Measurements from ENCODE around the gene CFAP119.

DNA sequence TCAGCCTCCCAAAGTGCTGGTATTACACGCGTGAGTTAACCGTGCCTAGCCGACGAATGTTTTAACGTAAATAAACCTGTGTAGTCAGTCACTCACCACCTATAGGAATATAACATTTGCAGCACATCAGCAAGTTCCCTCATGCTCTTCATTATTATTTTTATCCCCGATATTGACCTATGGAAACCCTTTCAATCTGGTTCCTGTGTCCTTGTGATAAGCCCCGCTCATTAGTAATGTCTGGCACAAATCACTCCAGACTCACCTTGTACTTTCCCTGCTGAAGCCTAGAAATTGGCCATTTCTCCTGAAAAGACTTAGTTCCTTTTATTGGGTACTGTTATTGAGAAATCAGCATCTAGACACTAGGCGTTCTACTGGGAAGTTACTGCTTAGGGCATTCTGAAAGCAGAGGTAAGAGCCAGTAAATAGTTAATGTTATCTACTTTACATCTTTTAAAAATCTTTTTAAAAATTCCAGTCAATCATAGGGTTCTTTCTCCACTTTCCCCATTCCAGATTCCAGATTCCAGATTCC is 15.2 kb downstream of the CFAP119 start:
- TF ChIP-seq EZH2 (IDR thresholded peaks at IDR 0.05; ENCODE audit: borderline replicate concordance, low read depth, low read length, severe bottlenecking) (no peak), POLR2A (IDR thresholded peaks at IDR 0.05; ENCODE audit: low read depth, low read length) (no peak), POLR2AphosphoS5 (IDR thresholded peaks at IDR 0.05; ENCODE audit: insufficient read depth, low read depth, low read length) (no peak), GATA2 (IDR thresholded peaks at IDR 0.05; ENCODE audit: insufficient read depth, insufficient read length, low read depth, low read length) (no peak)
- TF ChIP-seq, protein P1, sequence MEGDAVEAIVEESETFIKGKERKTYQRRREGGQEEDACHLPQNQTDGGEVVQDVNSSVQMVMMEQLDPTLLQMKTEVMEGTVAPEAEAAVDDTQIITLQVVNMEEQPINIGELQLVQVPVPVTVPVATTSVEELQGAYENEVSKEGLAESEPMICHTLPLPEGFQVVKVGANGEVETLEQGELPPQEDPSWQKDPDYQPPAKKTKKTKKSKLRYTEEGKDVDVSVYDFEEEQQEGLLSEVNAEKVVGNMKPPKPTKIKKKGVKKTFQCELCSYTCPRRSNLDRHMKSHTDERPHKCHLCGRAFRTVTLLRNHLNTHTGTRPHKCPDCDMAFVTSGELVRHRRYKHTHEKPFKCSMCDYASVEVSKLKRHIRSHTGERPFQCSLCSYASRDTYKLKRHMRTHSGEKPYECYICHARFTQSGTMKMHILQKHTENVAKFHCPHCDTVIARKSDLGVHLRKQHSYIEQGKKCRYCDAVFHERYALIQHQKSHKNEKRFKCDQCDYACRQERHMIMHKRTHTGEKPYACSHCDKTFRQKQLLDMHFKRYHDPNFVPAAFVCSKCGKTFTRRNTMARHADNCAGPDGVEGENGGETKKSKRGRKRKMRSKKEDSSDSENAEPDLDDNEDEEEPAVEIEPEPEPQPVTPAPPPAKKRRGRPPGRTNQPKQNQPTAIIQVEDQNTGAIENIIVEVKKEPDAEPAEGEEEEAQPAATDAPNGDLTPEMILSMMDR (IDR thresholded peaks at IDR 0.05; ENCODE audit: extremely low read depth in 1 of 2, insufficient read depth in 1 of 2, low read depth in 1 of 2, low read length in 2 of 2) = no peak
- TF ChIP-seq, protein P2, sequence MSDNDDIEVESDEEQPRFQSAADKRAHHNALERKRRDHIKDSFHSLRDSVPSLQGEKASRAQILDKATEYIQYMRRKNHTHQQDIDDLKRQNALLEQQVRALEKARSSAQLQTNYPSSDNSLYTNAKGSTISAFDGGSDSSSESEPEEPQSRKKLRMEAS (IDR thresholded peaks at IDR 0.05; ENCODE audit: insufficient read depth, insufficient read length) = no peak

All from endothelial cell of umbilical vein (primary cell).